HG03442 (cell line): Measurements from ENCODE around the gene KCNQ1.

Experiments used
- ATAC-seq: cut with Tn5 transposase; IDR thresholded peaks from one replicate; pipeline ENCODE4 v1.9.1; 2021; ENCODE audit warnings: mild to moderate bottlenecking, moderate library complexity; ENCODE audit not compliant: unreplicated experiment

The KCNQ1 gene

DNA sequence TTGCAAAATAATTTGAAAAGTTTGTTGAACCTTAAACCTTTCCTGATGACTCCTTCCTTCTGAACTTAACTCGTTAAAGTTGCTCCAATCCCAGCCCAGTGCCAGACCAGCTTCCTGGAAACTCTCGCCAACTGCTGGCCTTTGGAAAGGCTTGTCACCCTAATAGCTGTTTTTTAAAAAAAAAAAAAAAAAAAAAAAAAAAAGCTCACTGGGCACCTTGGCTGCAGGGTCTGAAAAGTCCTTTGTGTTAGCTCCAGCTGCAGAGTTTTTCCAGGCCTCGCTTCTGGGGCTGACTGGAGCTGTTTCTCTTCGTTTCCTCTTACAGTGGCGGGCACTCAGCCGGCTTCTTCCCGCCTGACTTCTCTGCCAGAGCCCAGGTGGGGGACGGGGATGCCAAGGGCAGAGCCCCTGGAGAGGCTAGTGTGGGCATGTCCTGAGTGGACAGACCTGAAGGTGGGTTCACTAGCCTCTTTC is 229.9 kb downstream of the KCNQ1 start:
- no peak for ATAC-seq

DNA sequence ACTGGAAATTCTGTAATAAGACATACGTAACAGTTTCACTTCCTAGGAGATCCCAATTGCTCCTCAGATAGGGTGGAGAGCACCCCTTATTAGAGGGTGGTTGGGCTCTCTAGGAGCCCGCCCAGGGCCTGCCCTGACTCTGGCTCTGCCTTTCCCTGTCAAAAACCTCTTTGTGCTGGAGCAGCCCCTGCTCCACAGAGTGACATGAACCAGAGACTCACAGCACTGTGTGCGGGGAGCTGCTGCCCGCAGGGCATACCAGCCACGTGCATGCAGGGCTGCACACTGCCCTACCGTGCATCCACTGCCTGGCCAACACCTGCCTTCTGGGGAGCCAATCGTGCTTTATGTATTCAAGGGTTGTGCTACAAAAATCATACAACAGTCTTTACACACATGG is 230.7 kb downstream of the KCNQ1 start:
- ATAC-seq, result no peak

GRCh38 chr11:2677127-2677526 is 232.3 kb downstream of the KCNQ1 start:
- ATAC-seq, result no peak

DNA sequence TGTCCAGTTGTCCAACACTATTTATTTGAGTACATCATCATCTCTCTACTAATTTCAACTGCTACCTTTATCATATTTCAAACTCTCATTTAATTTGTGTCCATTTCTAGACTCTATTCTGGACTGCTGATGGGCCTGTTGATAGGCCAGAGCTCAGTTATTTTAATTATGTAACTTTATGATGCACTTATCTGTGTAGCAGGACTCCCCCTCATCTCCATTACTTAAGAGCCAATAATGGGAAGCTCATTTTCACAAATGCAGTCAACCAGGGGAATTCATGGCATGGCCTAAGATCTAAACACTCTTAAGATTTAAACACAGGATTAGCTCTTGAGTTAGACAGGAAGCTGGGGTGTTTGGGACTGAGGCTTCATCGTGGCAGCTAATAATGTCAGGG is 233.6 kb downstream of the KCNQ1 start:
- ATAC-seq, result no peak

GRCh38 chr11:2679011-2679676 is 234.3 kb downstream of the KCNQ1 start:
- no peak for ATAC-seq

GRCh38 chr11:2681408-2682145 is 236.8 kb downstream of the KCNQ1 start:
- no peak for ATAC-seq

DNA sequence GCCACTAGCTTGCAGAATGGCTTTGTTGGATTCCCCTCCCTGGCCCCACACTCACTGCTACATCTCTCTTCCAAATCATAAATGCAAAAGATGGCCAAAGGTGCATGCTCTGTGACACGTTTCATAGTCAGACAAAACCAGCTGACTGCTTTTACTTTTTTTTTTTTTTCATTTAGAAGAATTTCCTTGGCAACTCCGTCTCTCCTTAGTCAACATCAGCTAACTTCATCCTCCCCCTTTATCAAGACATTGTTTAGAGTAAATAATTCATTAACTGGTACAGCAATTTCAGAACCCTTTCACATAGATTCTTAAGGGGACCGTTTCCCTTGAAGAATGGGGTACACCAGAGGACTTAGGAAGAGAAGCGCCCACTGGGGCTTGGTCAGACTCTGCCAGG is 239.0 kb downstream of the KCNQ1 start:
- no peak for ATAC-seq

- ATAC-seq, result no peak
Measured at GRCh38 chr11:2684581-2684980, 239.8 kb downstream of the KCNQ1 start.

DNA sequence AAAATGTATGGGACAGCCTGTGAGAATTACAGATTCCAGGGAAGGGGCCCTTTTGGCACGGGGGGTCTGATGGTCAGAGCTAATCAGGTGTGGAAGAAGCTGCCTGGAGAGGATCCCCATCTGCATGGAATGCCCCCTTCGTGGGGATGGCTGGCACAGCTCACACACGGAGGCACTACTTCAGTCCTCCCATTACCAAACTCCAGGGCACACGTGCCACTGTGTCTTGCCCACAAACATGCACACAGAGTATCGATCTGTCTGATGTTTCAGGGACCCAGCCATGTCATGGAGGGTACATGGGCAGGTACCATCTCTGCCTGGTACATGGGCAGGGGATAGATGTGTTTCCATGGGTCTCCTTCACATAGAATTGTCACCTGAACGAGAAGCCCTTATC is 240.2 kb downstream of the KCNQ1 start:
- ATAC-seq, result no peak

GRCh38 chr11:2685566-2686359 is 241.0 kb downstream of the KCNQ1 start:
- ATAC-seq, result no peak

DNA sequence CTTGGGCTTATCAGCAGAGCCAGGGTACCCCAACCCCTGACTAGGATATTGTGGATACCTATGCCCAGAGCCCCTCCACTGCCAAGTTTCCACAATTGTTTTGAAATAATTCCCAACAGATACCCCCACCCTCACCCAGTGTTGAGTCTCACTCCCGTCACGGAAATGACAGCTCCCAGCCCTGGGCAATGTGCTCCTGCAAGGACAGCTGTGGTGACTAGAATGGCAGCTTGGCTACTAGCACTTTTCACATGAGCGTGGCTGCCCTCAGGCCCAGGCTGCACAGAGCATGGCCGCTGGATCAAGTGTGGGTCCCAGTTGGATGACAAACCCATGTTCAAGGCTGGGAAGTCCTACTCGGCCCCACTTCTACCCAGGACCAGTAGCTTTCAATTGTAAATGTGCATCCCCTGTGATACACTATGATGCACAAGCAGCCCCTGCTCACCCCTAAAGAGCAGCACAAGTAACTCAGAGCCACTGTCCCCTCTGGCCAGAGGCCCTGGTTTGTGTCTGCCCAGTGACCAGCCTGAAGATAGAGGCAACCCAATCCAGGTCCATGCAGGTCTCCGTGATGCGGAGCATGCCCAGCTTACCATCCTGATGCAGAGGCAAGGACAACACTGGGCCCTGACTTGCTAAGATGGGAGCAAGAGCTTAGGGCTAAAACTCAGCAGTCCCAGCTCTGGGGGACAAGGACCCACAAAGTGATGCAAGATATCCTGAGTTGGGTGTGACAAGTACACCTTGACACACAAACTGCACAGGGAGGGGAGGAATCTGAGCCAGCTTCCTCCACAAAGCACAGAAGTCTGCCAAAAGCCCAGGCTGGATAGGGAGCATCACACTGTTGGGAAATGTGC is 241.8 kb downstream of the KCNQ1 start:
- no peak for ATAC-seq

- ATAC-seq, result no peak
Measured at GRCh38 chr11:2687223-2687530, 242.4 kb downstream of the KCNQ1 start.

GRCh38 chr11:2687782-2688191 is 243.0 kb downstream of the KCNQ1 start:
- no peak for ATAC-seq

GRCh38 chr11:2688381-2689231 is 243.8 kb downstream of the KCNQ1 start:
- ATAC-seq, result no peak

- no peak for ATAC-seq
Measured at GRCh38 chr11:2689651-2690575, 245.1 kb downstream of the KCNQ1 start.

DNA sequence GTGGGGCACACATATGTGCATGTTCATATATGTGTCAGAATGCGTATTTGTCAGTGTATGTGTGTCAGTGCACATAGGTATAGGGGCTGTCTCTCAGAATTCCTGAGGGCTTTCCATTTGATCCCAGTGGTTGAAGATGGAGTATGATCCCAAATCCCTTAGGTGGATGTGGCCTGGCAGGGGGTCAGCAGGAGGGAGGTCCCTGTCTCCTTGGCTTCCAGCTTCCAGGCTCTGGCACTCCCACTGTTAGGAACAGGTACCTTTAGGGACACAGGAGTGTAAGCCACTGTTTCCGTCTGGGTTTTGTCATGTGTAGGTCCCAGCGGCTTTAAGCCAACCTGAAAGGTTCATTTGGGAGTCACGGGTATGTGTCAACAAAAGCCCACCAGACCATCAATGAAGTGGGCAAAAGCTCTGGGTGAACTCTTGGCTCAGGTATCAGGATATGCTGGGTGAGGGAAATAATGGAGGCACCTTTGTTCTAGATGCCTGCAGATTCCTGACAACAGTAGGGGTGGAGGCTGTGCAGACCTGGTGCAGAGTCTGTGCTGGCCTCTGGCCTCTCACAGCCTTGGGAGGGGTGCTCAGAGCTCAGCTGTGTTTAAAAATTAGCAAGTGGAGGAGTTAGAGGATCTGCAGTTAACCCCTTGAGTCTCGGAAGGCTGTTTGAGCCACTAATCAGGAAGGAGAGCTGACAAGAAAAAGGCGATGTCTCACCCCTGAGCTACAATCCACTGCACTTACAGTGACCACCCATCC is 246.0 kb downstream of the KCNQ1 start:
- no peak for ATAC-seq

- no peak for ATAC-seq
Measured at GRCh38 chr11:2691355-2691761, 246.6 kb downstream of the KCNQ1 start.
